AG04450 (cell line): ENCODE data around the gene ETS2. TPM values are rescaled to one million over a fixed set of nuclear protein-coding genes. Genes with fewer than 3 reads are reported as not detected.
A peak's percentile ranks its signal among the peaks of the same experiment; 100 is the strongest.

Experiments
- CTCF ChIA-PET: fragments of 300-600, 350-600 bp; formaldehyde crosslinking; extraction: SDS; loops from one replicate; lab custom pipeline; 2022; ENCODE audit warnings: antibody characterized with exemption, inconsistent platforms; lab: Charles Lee
- POLR2A ChIA-PET: fragments of 350-600 bp; formaldehyde crosslinking; extraction: SDS; loops from one replicate; lab custom pipeline; 2021; ENCODE audit warnings: antibody characterized with exemption, inconsistent platforms; lab: Yijun Ruan, JAX
- DNase-seq: peaks from one replicate; pipeline ENCODE4 v3.0.0-alpha.2; 2011; ENCODE audit warnings: low read depth, low spot score
- H3K27ac ChIP-seq: one replicate; pipeline ENCODE4 v1.5.1; 2012; ENCODE audit warnings: low read depth, low read length, control low read depth
- H3K27me3 ChIP-seq: one replicate; pipeline ENCODE4 v1.6.0; 2012; ENCODE audit warnings: low read length; ENCODE audit not compliant: control insufficient read depth, insufficient read depth
- H3K4me3 ChIP-seq: 2 replicates; pipeline ENCODE4 v1.5.1; 2011; ENCODE audit warnings: mild to moderate bottlenecking, low read depth, low read length, control low read depth
- H3K9me3 ChIP-seq: 2 replicates; pipeline ENCODE4 v1.5.1; 2012; ENCODE audit warnings: low read length; ENCODE audit not compliant: control insufficient read depth, insufficient read depth
- CTCF ChIP-seq: IDR thresholded peaks from 2 replicates; pipeline ENCODE4 v1.5.1; 2011; ENCODE audit warnings: low read depth, low read length, control low read depth, inconsistent platforms
- polyA plus RNA-seq: library from polyadenylated mRNA; depleted of rRNA; stranded (reverse); fragments of >200 nt; gene quantifications from 2 replicates; pipeline ENCODE4 v1.2.3, GENCODE V29; 2011

The ETS2 gene
- polyA plus RNA-seq, 1 experiment: 60.1 TPM

- no peak overlapping the region for H3K4me3 ChIP-seq
- ChIA-PET CTCF (no interaction called here), POLR2A (interaction anchor here (0.6 kb wide), 1 partner anchor 93 kb away, joined by 5 read pairs; no protein-coding TSS in a partner anchor)
- no peak for DNase-seq
- peak overlapping the region; percentile 13 for H3K27ac ChIP-seq
- TF ChIP-seq CTCF: no peak
- H3K9me3 ChIP-seq: peaks cover 7% of the 10 kb centered on the region
- H3K27me3 ChIP-seq: no peaks in the 10 kb centered on the region
Observed at GRCh38 chr21:38821959-38822682, 16.4 kb downstream of the ETS2 start.

- Histone ChIP-seq H3K9me3 (peaks cover 7% of the 10 kb centered on the region), H3K4me3 (no peak overlapping the region), H3K27ac (peak overlapping the region; percentile 54), H3K27me3 (no peaks in the 10 kb centered on the region)
- POLR2A ChIA-PET: interaction anchor here (0.6 kb wide), 1 partner anchor 92 kb away, joined by 5 read pairs; no protein-coding TSS in a partner anchor
- CTCF ChIA-PET: no interaction called here
- no peak for TF ChIP-seq CTCF
- no peak for DNase-seq
Observed at GRCh38 chr21:38822778-38823238, 17.1 kb downstream of the ETS2 start.

GRCh38 chr21:38823737-38824123, 18.0 kb downstream of the ETS2 start:
- H3K27ac ChIP-seq: peak overlapping the region; percentile 90

GRCh38 chr21:38824124-38824822, 18.5 kb downstream of the ETS2 start:
- Histone ChIP-seq H3K9me3 (peaks cover 7% of the 10 kb centered on the region), H3K27me3 (no peaks in the 10 kb centered on the region), H3K27ac (peak overlapping the region; percentile 90), H3K4me3 (no peak overlapping the region)
- POLR2A ChIA-PET: interaction anchor here (0.7 to 1.4 kb wide), 5 partner anchors 15 to 166 kb away, joined by 3 to 4 read pairs (median 3); partner anchors contain the start of gene ETS2
- no peak for TF ChIP-seq CTCF
- DNase-seq: peak; percentile 68
- CTCF ChIA-PET: interaction anchor here (1.1 kb wide), 1 partner anchor 313 kb away, joined by 3 read pairs; no protein-coding TSS in a partner anchor

More at GRCh38 chr21:38823737-38824123, 18.0 kb downstream of the ETS2 start:
- Histone ChIP-seq H3K9me3 (peaks cover 7% of the 10 kb centered on the region), H3K27me3 (no peaks in the 10 kb centered on the region), H3K4me3 (no peak overlapping the region)
- TF ChIP-seq CTCF: no peak
- DNase-seq: no peak
- POLR2A ChIA-PET: interaction anchor here (1.1 to 1.4 kb wide), 3 partner anchors 20 to 166 kb away, joined by 3 to 4 read pairs (median 4); no protein-coding TSS in a partner anchor
- CTCF ChIA-PET: interaction anchor here (1.1 kb wide), 1 partner anchor 314 kb away, joined by 3 read pairs; no protein-coding TSS in a partner anchor
